Smooth muscle cell (in vitro differentiated cells): ENCODE data around the gene ZMIZ1. TPM values are rescaled to one million over a fixed set of nuclear protein-coding genes. Genes with fewer than 3 reads are reported as not detected.

Experiments
- DNase-seq: peaks from one replicate; lab custom pipeline; 2025; ENCODE audit not compliant: unreplicated experiment; lab: John Stamatoyannopoulos, UW
- H2AFZ ChIP-seq: fragments of 200-600 bp; sonication (generic); 2 replicates; pipeline ENCODE4 v1.6.0; 2016; ENCODE audit warnings: antibody characterized with exemption, low read depth, mild to moderate bottlenecking
- H3F3A ChIP-seq: fragments of 200-600 bp; sonication (generic); 2 replicates; pipeline ENCODE4 v1.6.0; 2017; ENCODE audit warnings: antibody characterized with exemption, low read depth
- H3K27ac ChIP-seq: fragments of 200-600 bp; sonication (generic); 2 replicates; pipeline ENCODE4 v1.5.1; 2016; ENCODE audit warnings: low read depth, mild to moderate bottlenecking
- H3K27me3 ChIP-seq: fragments of 200-600 bp; sonication (generic); 2 replicates; pipeline ENCODE4 v1.6.1; 2016; ENCODE audit warnings: low read depth, mild to moderate bottlenecking
- H3K36me3 ChIP-seq: fragments of 200-600 bp; sonication (generic); 2 replicates; pipeline ENCODE4 v1.5.1; 2016; ENCODE audit warnings: low read depth
- H3K4me1 ChIP-seq: fragments of 200-600 bp; sonication (generic); 2 replicates; pipeline ENCODE4 v1.5.1; 2016; ENCODE audit warnings: low read depth
- H3K4me2 ChIP-seq: fragments of 200-600 bp; sonication (generic); 2 replicates; pipeline ENCODE4 v1.6.0; 2016; ENCODE audit warnings: mild to moderate bottlenecking
- H3K4me3 ChIP-seq: fragments of 200-600 bp; sonication (generic); 2 replicates; pipeline ENCODE4 v1.5.1; 2016; ENCODE audit warnings: mild to moderate bottlenecking
- H3K79me2 ChIP-seq: fragments of 200-600 bp; sonication (generic); 2 replicates; pipeline ENCODE4 v1.6.0; 2016; ENCODE audit warnings: low read depth, mild to moderate bottlenecking
- H3K9ac ChIP-seq: fragments of 200-600 bp; sonication (generic); 2 replicates; pipeline ENCODE4 v1.6.0; 2016; ENCODE audit warnings: low read depth
- H3K9me3 ChIP-seq: fragments of 200-600 bp; sonication (generic); replicated peaks from 2 replicates; pipeline ENCODE4 v1.5.1; 2016; ENCODE audit warnings: low read depth
- H4K20me1 ChIP-seq: fragments of 200-600 bp; sonication (generic); 2 replicates; pipeline ENCODE4 v1.6.0; 2016; ENCODE audit warnings: low read depth
- CTCF ChIP-seq: fragments of 200-600 bp; sonication (generic); IDR thresholded peaks from 2 replicates; pipeline ENCODE4 v1.5.1; 2017; ENCODE audit warnings: borderline replicate concordance, mild to moderate bottlenecking, antibody characterized with exemption; ENCODE audit not compliant: insufficient read depth, poor library complexity, severe bottlenecking
- WGBS: methylation state at CpG from one replicate; pipeline ENCODE4 v1.1.7; 2016; ENCODE audit warnings: low lambda C conversion rate; 5-methylcytosine and 5-hydroxymethylcytosine counted together
- polyA plus RNA-seq: library from polyadenylated mRNA; unstranded; fragments of >200 nt; fragmentation: Nextera tagmentation; extraction: Ambion mirVana; gene quantifications from 2 replicates; pipeline ENCODE4 v1.2.1, GENCODE V29; 2016
- total RNA-seq: library from RNA; depleted of rRNA; stranded (reverse); fragments of >200 nt; gene quantifications from 2 replicates; pipeline ENCODE4 v1.2.3, GENCODE V29; 2014

Gene ZMIZ1
- total and polyA plus RNA-seq, 2 experiments from 2014 or later = 24.2 to 31.3 TPM

GRCh38 chr10:79067241-79068202 is 1.2 kb upstream of the ZMIZ1 start:
- Histone ChIP-seq H3K27ac (peak overlapping the region; percentile 88), H3K4me3 (peak overlapping the region; percentile 93), H3K9ac (peak overlapping the region; percentile 71), H3K36me3 (no peaks in the 10 kb centered on the region), H3F3A (peaks cover 14% of the 10 kb centered on the region), H2AFZ (peak overlapping the region; percentile 62), H3K4me1 (peaks cover 17% of the 10 kb centered on the region), H4K20me1 (peaks cover 31% of the 10 kb centered on the region), H3K4me2 (peak overlapping the region; percentile 82), H3K9me3 (no peaks in the 10 kb centered on the region), H3K79me2 (peaks cover 32% of the 10 kb centered on the region), H3K27me3 (no peaks in the 10 kb centered on the region)
- DNase-seq = peak; percentile 83
- peak; percentile 33 for TF ChIP-seq CTCF
- 1% methylated on average over 75 of the region's 81 CpGs for WGBS

GRCh38 chr10:79068203-79068561 is 584 bp upstream of the ZMIZ1 start:
- DNase-seq = no peak
- H3K4me2 ChIP-seq = peak overlapping the region; percentile 82
- H3K27me3 ChIP-seq = no peaks in the 10 kb centered on the region
- H3K4me3 ChIP-seq = peak overlapping the region; percentile 93
- H3K9ac ChIP-seq = peak overlapping the region; percentile 71
- 2% methylated on average over 17 of the region's 17 CpGs for WGBS
- peaks cover 16% of the 10 kb centered on the region for H3F3A ChIP-seq
- H3K4me1 ChIP-seq = peaks cover 21% of the 10 kb centered on the region
- peak overlapping the region; percentile 88 for H3K27ac ChIP-seq
- no peaks in the 10 kb centered on the region for H3K9me3 ChIP-seq
- no peak for TF ChIP-seq CTCF
- peaks cover 38% of the 10 kb centered on the region for H3K79me2 ChIP-seq
- peaks cover 38% of the 10 kb centered on the region for H4K20me1 ChIP-seq
- peak overlapping the region; percentile 62 for H2AFZ ChIP-seq
- H3K36me3 ChIP-seq = no peaks in the 10 kb centered on the region

GRCh38 chr10:79069325-79070080 is 737 bp downstream of the ZMIZ1 start:
- peaks cover 52% of the 10 kb centered on the region for H3K79me2 ChIP-seq
- no peak for DNase-seq
- no peak for TF ChIP-seq CTCF
- peak overlapping the region; percentile 82 for H3K9ac ChIP-seq
- no peak overlapping the region for H2AFZ ChIP-seq
- peaks cover 16% of the 10 kb centered on the region for H3F3A ChIP-seq
- H3K36me3 ChIP-seq = no peaks in the 10 kb centered on the region
- 2% methylated on average over 64 of the region's 77 CpGs for WGBS
- H3K27me3 ChIP-seq = no peaks in the 10 kb centered on the region
- H3K4me1 ChIP-seq = peaks cover 23% of the 10 kb centered on the region
- peak overlapping the region; percentile 93 for H3K4me3 ChIP-seq
- H3K9me3 ChIP-seq = no peaks in the 10 kb centered on the region
- H4K20me1 ChIP-seq = peaks cover 51% of the 10 kb centered on the region
- peak overlapping the region; percentile 99 for H3K4me2 ChIP-seq
- H3K27ac ChIP-seq = peak overlapping the region; percentile 88
